IMR-90 (cell line): Measurements from ENCODE around the gene ZNF276. TPM values are rescaled to one million over a fixed set of nuclear protein-coding genes. Genes with fewer than 3 reads are reported as not detected.
A peak's percentile ranks its signal among the peaks of the same experiment; 100 is the strongest.

Source experiments
- ATAC-seq: fragments of 200-7000 bp; cut with Tn5 transposase; 2 replicates; pipeline ENCODE4 v1.9.1; 2020; ENCODE audit warnings: low read depth, mild to moderate bottlenecking, moderate library complexity
- BruUV-seq: library from RNA; stranded (reverse); fragments of 400-500 nt; replicated peaks from 2 replicates; lab custom pipeline; 2021; lab: Mats Ljungman, UMichigan
- CTCF ChIA-PET: fragments of 300-600 bp; formaldehyde crosslinking; extraction: SDS; loops from one replicate; lab custom pipeline; 2021; ENCODE audit warnings: antibody characterized with exemption; lab: Yijun Ruan, JAX
- POLR2A ChIA-PET: fragments of 300-600 bp; sonication (Branson Sonifier 250); formaldehyde crosslinking; loops from one replicate; lab custom pipeline; 2022; ENCODE audit warnings: antibody characterized with exemption; ENCODE audit not compliant: unreplicated experiment; lab: Charles Lee
- DNase-seq: peaks from one replicate; pipeline ENCODE4 v3.0.0; 2013
- H2AFZ ChIP-seq: replicated peaks from 2 replicates; pipeline ENCODE3; 2013; ENCODE audit warnings: low read length, mild to moderate bottlenecking; ENCODE audit not compliant: poor library complexity
- H2AK5ac ChIP-seq: 2 replicates; pipeline ENCODE4 v1.6.1; 2013; ENCODE audit warnings: low read depth, low read length, inconsistent platforms
- H2AK9ac ChIP-seq: replicated peaks from 2 replicates; pipeline ENCODE3; 2013; ENCODE audit warnings: mild to moderate bottlenecking, low read depth, low read length, moderate library complexity; ENCODE audit not compliant: poor library complexity
- H2BK120ac ChIP-seq: 2 replicates; pipeline ENCODE4 v1.6.1; 2013; ENCODE audit warnings: low read depth, low read length, inconsistent platforms
- H2BK15ac ChIP-seq: 3 replicates; pipeline ENCODE4 v1.6.1; 2013; ENCODE audit warnings: low read depth, low read length, inconsistent platforms
- H2BK20ac ChIP-seq: 2 replicates; pipeline ENCODE4 v1.6.1; 2013; ENCODE audit warnings: low read depth, mild to moderate bottlenecking, inconsistent platforms, low read length, moderate library complexity
- H2BK5ac ChIP-seq: 2 replicates; pipeline ENCODE4 v1.6.1; 2013; ENCODE audit warnings: mild to moderate bottlenecking, low read depth, low read length, inconsistent platforms; ENCODE audit not compliant: poor library complexity, severe bottlenecking
- H3K14ac ChIP-seq: replicated peaks from 2 replicates; pipeline ENCODE4 v1.6.1; 2013; ENCODE audit warnings: low read depth, low read length, inconsistent platforms
- H3K18ac ChIP-seq: 2 replicates; pipeline ENCODE4 v1.6.1; 2013; ENCODE audit warnings: low read depth, low read length, control low read depth
- H3K23ac ChIP-seq: 2 replicates; pipeline ENCODE4 v1.6.1; 2013; ENCODE audit warnings: low read depth, low read length, inconsistent platforms
- H3K27ac ChIP-seq: 2 replicates; pipeline ENCODE4 v1.5.1; 2013; ENCODE audit warnings: mild to moderate bottlenecking, control low read depth, low read length; ENCODE audit not compliant: insufficient read depth
- H3K27me3 ChIP-seq: 2 replicates; pipeline ENCODE4 v1.6.1; 2013; ENCODE audit warnings: low read length; ENCODE audit not compliant: control insufficient read depth, insufficient read depth
- H3K36me3 ChIP-seq: 2 replicates; pipeline ENCODE4 v1.6.1; 2013; ENCODE audit warnings: low read length, mixed read lengths; ENCODE audit not compliant: control insufficient read depth, insufficient read depth
- H3K4ac ChIP-seq: 2 replicates; pipeline ENCODE4 v1.6.1; 2013; ENCODE audit warnings: low read depth, low read length, inconsistent platforms
- H3K4me1 ChIP-seq: 2 replicates; pipeline ENCODE4 v1.6.1; 2013; ENCODE audit warnings: low read length, mixed read lengths; ENCODE audit not compliant: control insufficient read depth, insufficient read depth
- H3K4me2 ChIP-seq: 2 replicates; pipeline ENCODE4 v1.6.1; 2013; ENCODE audit warnings: low read depth, mild to moderate bottlenecking, control low read depth, low read length, moderate library complexity
- H3K4me3 ChIP-seq: 2 replicates; pipeline ENCODE4 v1.5.1; 2013; ENCODE audit warnings: low read depth, mild to moderate bottlenecking, control low read depth, low read length, moderate library complexity; ENCODE audit not compliant: insufficient read depth
- H3K56ac ChIP-seq: 2 replicates; pipeline ENCODE4 v1.6.1; 2013; ENCODE audit warnings: low read length, inconsistent platforms; ENCODE audit not compliant: insufficient read depth; ENCODE audit errors: extremely low read depth
- H3K79me1 ChIP-seq, 2 experiments: 2 replicates each; pipeline ENCODE4 v1.6.1; 2013; ENCODE audit warnings: low read length in 2 of 2, inconsistent platforms in 1 of 2, low read depth in 1 of 2
- H3K9ac ChIP-seq: 2 replicates; pipeline ENCODE4 v1.6.1; 2013; ENCODE audit warnings: low read depth, low read length, control low read depth
- H3K9me1 ChIP-seq: 2 replicates; pipeline ENCODE4 v1.6.1; 2013; ENCODE audit warnings: low read length, inconsistent platforms; ENCODE audit not compliant: insufficient read depth
- H3K9me3 ChIP-seq: 2 replicates; pipeline ENCODE4 v1.6.1; 2013; ENCODE audit warnings: low read length; ENCODE audit not compliant: control insufficient read depth, insufficient read depth
- H4K20me1 ChIP-seq: 2 replicates; pipeline ENCODE4 v1.6.1; 2013; ENCODE audit warnings: low read length, inconsistent platforms; ENCODE audit not compliant: insufficient read depth
- H4K5ac ChIP-seq: 2 replicates; pipeline ENCODE4 v1.6.1; 2013; ENCODE audit warnings: mild to moderate bottlenecking, low read depth, low read length, control low read depth
- H4K8ac ChIP-seq, 2 experiments: 2 replicates each; pipeline ENCODE4 v1.6.1; 2013; ENCODE audit warnings: low read depth in 2 of 2, low read length in 2 of 2, control low read depth in 1 of 2, inconsistent platforms in 1 of 2
- H4K91ac ChIP-seq: 2 replicates; pipeline ENCODE4 v1.6.1; 2013; ENCODE audit warnings: low read depth, low read length, inconsistent platforms; ENCODE audit not compliant: insufficient read depth
- BHLHE40 ChIP-seq: fragments of 150-350 bp; IDR thresholded peaks from 2 replicates; pipeline ENCODE4 v1.6.1; 2016; ENCODE audit warnings: mild to moderate bottlenecking, low read depth, low read length
- CHD1 ChIP-seq: IDR thresholded peaks from 2 replicates; pipeline ENCODE4 v1.6.1; 2012; ENCODE audit warnings: low read depth, low read length, improper control_type of control experiment
- FOS ChIP-seq: fragments of 150-350 bp; IDR thresholded peaks from 2 replicates; pipeline ENCODE4 v1.6.1; 2016; ENCODE audit warnings: low read depth, low read length
- MAFK ChIP-seq: IDR thresholded peaks from 2 replicates; pipeline ENCODE4 v1.6.1; 2012; ENCODE audit warnings: low read depth, low read length, improper control_type of control experiment
- MAZ ChIP-seq: IDR thresholded peaks from 2 replicates; pipeline ENCODE4 v1.6.1; 2012; ENCODE audit warnings: low read depth, mild to moderate bottlenecking, low read length, improper control_type of control experiment, moderate library complexity, borderline replicate concordance
- RAD21 ChIP-seq: IDR thresholded peaks from 2 replicates; pipeline ENCODE4 v1.6.1; 2012; ENCODE audit warnings: low read length, improper control_type of control experiment
- WGBS, 2 experiments: methylation state at CpG; one replicate each; pipeline versions ENCODE4 v1.1.5 to v1.1.7; 2013; ENCODE audit warnings: missing lambda C conversion rate in 2 of 2; ENCODE audit not compliant: insufficient read length in 1 of 2; ENCODE audit errors: extremely low coverage in 2 of 2; 5-methylcytosine and 5-hydroxymethylcytosine counted together
- dilution Hi-C: fragments of 300-500 bp; cut with HindIII; formaldehyde crosslinking; loops from one replicate; pipeline ENCODE4 v1.14.3; 2018; ENCODE audit warnings: low sequenced_read_pairs; ENCODE audit not compliant: unreplicated experiment
- in situ Hi-C: fragments of 300-500 bp; cut with MboI; formaldehyde crosslinking; loops from 3 replicates; pipeline ENCODE4 v1.14.3; 2019; ENCODE audit warnings: low sequenced_read_pairs, inconsistent platforms, mixed read lengths
- intact Hi-C: fragments of 100-400 bp; cut with micrococcal nuclease; formaldehyde crosslinking; loops from 2 replicates; pipeline ENCODE4 v1.10.0; 2022
- polyA plus RNA-seq, 3 experiments: library from polyadenylated mRNA; depleted of rRNA; stranded (reverse); fragments of >200 nt; gene quantifications; 2 replicates each; pipeline ENCODE4 v1.2.3, GENCODE V29; 2012; ENCODE audit warnings: low replicate concordance in 1 of 3
- total RNA-seq: library from RNA; depleted of rRNA; stranded (reverse); fragments of >200 nt; gene quantifications from 2 replicates; pipeline ENCODE4 v1.2.3, GENCODE V29; 2012
- TF ChIP-seq, protein P1 (sequence below): fragments of 150-350 bp; IDR thresholded peaks from 2 replicates; pipeline ENCODE4 v1.6.1; 2017; ENCODE audit warnings: mild to moderate bottlenecking, antibody characterized with exemption, low read length, low read depth
- TF ChIP-seq, protein P2 (sequence below): fragments of 150-350 bp; IDR thresholded peaks from 2 replicates; pipeline ENCODE4 v1.6.1; 2016; ENCODE audit warnings: low read depth, mild to moderate bottlenecking, low read length, moderate library complexity, borderline replicate concordance

Gene ZNF276
- total and polyA plus RNA-seq, 2 of the 4 experiments (the other 2 are of a cell fraction), result 4.1 to 18.6 TPM

GRCh38 chr16:89696670-89697128, 24.6 kb upstream of the ZNF276 start:
- in situ Hi-C loops, result no loop called here
- Histone ChIP-seq H3K23ac (no peak overlapping the region), H3K56ac (no peak overlapping the region), H3K36me3 (peaks cover 40% of the 10 kb centered on the region), H3K14ac (no peak overlapping the region), H2AK5ac (no peak overlapping the region), H2BK5ac (no peak overlapping the region), H3K18ac (no peak overlapping the region), H4K91ac (no peak overlapping the region), H3K4me3 (no peak overlapping the region), H3K79me1 (peaks cover 5 to 20% of the 10 kb centered on the region in 2 experiments; a peak in 2 of 4 replicates), H4K8ac (no peak overlapping the region), H2BK20ac (no peak overlapping the region), H3K27ac (no peak overlapping the region), H3K4ac (no peak overlapping the region), H3K9me1 (no peaks in the 10 kb centered on the region), H2AFZ (no peak overlapping the region), H3K27me3 (no peaks in the 10 kb centered on the region), H3K9me3 (no peaks in the 10 kb centered on the region), H3K4me1 (peaks cover 8% of the 10 kb centered on the region), H4K5ac (no peak overlapping the region), H3K4me2 (no peak overlapping the region), H2AK9ac (peak overlapping the region; percentile 85), H4K20me1 (peaks cover 32% of the 10 kb centered on the region), H3K9ac (no peak overlapping the region), H2BK120ac (no peak overlapping the region), H2BK15ac (no peak overlapping the region)
- TF ChIP-seq, protein P1, sequence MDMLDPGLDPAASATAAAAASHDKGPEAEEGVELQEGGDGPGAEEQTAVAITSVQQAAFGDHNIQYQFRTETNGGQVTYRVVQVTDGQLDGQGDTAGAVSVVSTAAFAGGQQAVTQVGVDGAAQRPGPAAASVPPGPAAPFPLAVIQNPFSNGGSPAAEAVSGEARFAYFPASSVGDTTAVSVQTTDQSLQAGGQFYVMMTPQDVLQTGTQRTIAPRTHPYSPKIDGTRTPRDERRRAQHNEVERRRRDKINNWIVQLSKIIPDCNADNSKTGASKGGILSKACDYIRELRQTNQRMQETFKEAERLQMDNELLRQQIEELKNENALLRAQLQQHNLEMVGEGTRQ, result no peak
- TF ChIP-seq BHLHE40 (no peak), RAD21 (no peak), CHD1 (no peak), MAFK (no peak), MAZ (no peak), FOS (no peak)
- TF ChIP-seq, protein P2, sequence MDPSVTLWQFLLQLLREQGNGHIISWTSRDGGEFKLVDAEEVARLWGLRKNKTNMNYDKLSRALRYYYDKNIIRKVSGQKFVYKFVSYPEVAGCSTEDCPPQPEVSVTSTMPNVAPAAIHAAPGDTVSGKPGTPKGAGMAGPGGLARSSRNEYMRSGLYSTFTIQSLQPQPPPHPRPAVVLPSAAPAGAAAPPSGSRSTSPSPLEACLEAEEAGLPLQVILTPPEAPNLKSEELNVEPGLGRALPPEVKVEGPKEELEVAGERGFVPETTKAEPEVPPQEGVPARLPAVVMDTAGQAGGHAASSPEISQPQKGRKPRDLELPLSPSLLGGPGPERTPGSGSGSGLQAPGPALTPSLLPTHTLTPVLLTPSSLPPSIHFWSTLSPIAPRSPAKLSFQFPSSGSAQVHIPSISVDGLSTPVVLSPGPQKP, result no peak
- WGBS, 2 experiments, result 74% methylated on average over 4 of the region's 18 CpGs; no CpG with 5 or more reads in 1 of the 2 experiments
- no peak for ATAC-seq
- intact Hi-C loops, result no loop called here
- ChIA-PET POLR2A (no interaction called here), CTCF (no interaction called here)
- dilution Hi-C loops, result no loop called here
- DNase-seq, result no peak
- BruUV-seq, result no TSS peak
